UCSD-AML1 (cell line): ENCODE data around the gene FKBP2.

Source experiments
- DNase-seq: peaks from one replicate; lab custom pipeline; 2025; ENCODE audit not compliant: unreplicated experiment; lab: John Stamatoyannopoulos, UW

Gene FKBP2

GRCh38 chr11:64248578-64248977 lies 7.7 kb downstream of the FKBP2 start:
- no peak for DNase-seq

GRCh38 chr11:64249038-64249437 lies 8.1 kb downstream of the FKBP2 start:
- DNase-seq = no peak

GRCh38 chr11:64249563-64250414 lies 8.9 kb downstream of the FKBP2 start:
- DNase-seq = peak; percentile 43

GRCh38 chr11:64250415-64251015 lies 9.6 kb downstream of the FKBP2 start:
- DNase-seq = no peak

GRCh38 chr11:64251016-64251752 lies 10.3 kb downstream of the FKBP2 start, which contains the start of gene PLCB3:
Gene PLCB3, plus strand, starts transcription at chr11:64251530. Its CDS starts 120 bp downstream, at chr11:64251650.
- peak; percentile 76 for DNase-seq

GRCh38 chr11:64251753-64252002 lies 10.8 kb downstream of the FKBP2 start:
- DNase-seq = no peak

- peak; percentile 51 for DNase-seq
Observed at GRCh38 chr11:64252003-64252872, 11.3 kb downstream of the FKBP2 start.

- DNase-seq = no peak
Observed at GRCh38 chr11:64253043-64253442, 12.1 kb downstream of the FKBP2 start.

GRCh38 chr11:64253481-64253880 lies 12.6 kb downstream of the FKBP2 start:
- DNase-seq = no peak

GRCh38 chr11:64254326-64254725 lies 13.4 kb downstream of the FKBP2 start:
- no peak for DNase-seq

- DNase-seq = no peak
Observed at GRCh38 chr11:64255135-64256128, 14.5 kb downstream of the FKBP2 start.

- DNase-seq = no peak
Observed at GRCh38 chr11:64256300-64256699, 15.4 kb downstream of the FKBP2 start.

- DNase-seq = no peak
Observed at GRCh38 chr11:64258356-64258755, 17.5 kb downstream of the FKBP2 start.

- no peak for DNase-seq
Observed at GRCh38 chr11:64258946-64259532, 18.1 kb downstream of the FKBP2 start.

- no peak for DNase-seq
Observed at GRCh38 chr11:64259533-64260067, 18.7 kb downstream of the FKBP2 start.

GRCh38 chr11:64260147-64260708 lies 19.3 kb downstream of the FKBP2 start:
- no peak for DNase-seq

- DNase-seq = no peak
Observed at GRCh38 chr11:64261556-64262080, 20.7 kb downstream of the FKBP2 start.

- DNase-seq = no peak
Observed at GRCh38 chr11:64262271-64263002, 21.5 kb downstream of the FKBP2 start.
